Measurements from ENCODE around the gene DDX17. TPM values are rescaled to one million over a fixed set of nuclear protein-coding genes. Genes with fewer than 3 reads are reported as not detected.

The DDX17 gene
- total and polyA plus RNA-seq, 9 of the 15 experiments (the other 6 are each of a cell fraction or from before 2014, with no cell fraction given), result 17.6 to 421 (median 189) TPM

DNA sequence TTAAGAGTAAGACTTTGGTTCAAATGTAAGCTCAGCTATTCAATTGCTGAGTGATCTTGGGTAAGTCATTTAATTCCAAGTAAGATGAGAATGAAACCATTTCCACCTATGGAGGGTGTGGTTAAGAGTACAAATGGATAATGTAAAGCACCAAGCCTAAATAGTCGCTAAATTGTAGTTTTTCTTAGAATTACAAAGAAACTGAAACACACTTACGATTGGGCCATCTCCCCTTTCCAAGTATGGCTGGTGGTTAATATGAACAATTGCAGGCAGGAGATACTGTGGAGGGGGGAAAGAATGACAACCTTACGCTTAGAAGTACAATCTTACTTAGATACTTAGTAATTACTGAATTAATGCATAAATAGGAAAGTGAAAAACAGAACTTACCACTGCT lies 8.2 kb downstream of the DDX17 start (continued):
- no peak for TF ChIP-seq CTCFL (IDR thresholded peaks at IDR 0.05; ENCODE audit: borderline replicate concordance, insufficient read depth, low read depth, low read length, poor library complexity, severe bottlenecking)

- in situ Hi-C loops (cut with MboI), result loop anchor here (5.0 kb wide), 1 partner anchor 72 kb away; no protein-coding TSS in a partner anchor
- DNase-seq (ENCODE audit: extremely low read depth in 1 of 4, low spot score in 3 of 4) (no peak), ATAC-seq (no peak), FAIRE-seq (no peak)
- H3K9ac ChIP-seq (ENCODE audit: insufficient read depth in 1 of 2, low read depth in 2 of 2, low read length in 2 of 2), result no peak overlapping the region
- no peak overlapping the region for H3K27ac ChIP-seq (ENCODE audit: extremely low read depth, low read depth, low read length)
- no peaks in the 10 kb centered on the region for H3K4me1 ChIP-seq (replicated peaks in 1 of 2; ENCODE audit: control insufficient read depth in 2 of 2, insufficient read depth in 2 of 2, low read length in 2 of 2)
- no peaks in the 10 kb centered on the region for H3K27me3 ChIP-seq (ENCODE audit: control insufficient read depth in 2 of 2, insufficient read depth in 2 of 2, low read length in 2 of 2)
- H3K9me1 ChIP-seq (ENCODE audit: control insufficient read depth, insufficient read depth, low read length), result no peaks in the 10 kb centered on the region
- H4K20me1 ChIP-seq (replicated peaks; ENCODE audit: control insufficient read depth, insufficient read depth, low read length), result no peaks in the 10 kb centered on the region
- H3K4me2 ChIP-seq (ENCODE audit: insufficient read depth, low read length), result no peak overlapping the region
- no peak for TF ChIP-seq BHLHE40 (IDR thresholded peaks at IDR 0.05; ENCODE audit: low read length)
- TF ChIP-seq STAG1 (CRISPR knock-in tag; IDR thresholded peaks at IDR 0.05; ENCODE audit: borderline replicate concordance), result no peak
- TF ChIP-seq SUPT5H (IDR thresholded peaks at IDR 0.05), result no peak
- no peak for TF ChIP-seq ZNF778 (CRISPR knock-in tag; IDR thresholded peaks at IDR 0.05)
- no peak for TF ChIP-seq ZNF316 (IDR thresholded peaks at IDR 0.05)
- TF ChIP-seq, protein P1, sequence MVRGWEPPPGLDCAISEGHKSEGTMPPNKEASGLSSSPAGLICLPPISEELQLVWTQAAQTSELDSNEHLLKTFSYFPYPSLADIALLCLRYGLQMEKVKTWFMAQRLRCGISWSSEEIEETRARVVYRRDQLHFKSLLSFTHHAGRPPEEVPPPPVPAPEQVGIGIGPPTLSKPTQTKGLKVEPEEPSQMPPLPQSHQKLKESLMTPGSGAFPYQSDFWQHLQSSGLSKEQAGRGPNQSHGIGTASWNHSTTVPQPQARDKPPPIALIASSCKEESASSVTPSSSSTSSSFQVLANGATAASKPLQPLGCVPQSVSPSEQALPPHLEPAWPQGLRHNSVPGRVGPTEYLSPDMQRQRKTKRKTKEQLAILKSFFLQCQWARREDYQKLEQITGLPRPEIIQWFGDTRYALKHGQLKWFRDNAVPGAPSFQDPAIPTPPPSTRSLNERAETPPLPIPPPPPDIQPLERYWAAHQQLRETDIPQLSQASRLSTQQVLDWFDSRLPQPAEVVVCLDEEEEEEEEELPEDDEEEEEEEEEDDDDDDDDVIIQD (CRISPR knock-in tag; IDR thresholded peaks at IDR 0.05), result no peak
- no peak for TF ChIP-seq RBBP5 (IDR thresholded peaks at IDR 0.05; ENCODE audit: borderline replicate concordance, insufficient read depth, low read length, poor library complexity, severe bottlenecking)
- TF ChIP-seq BMI1 (IDR thresholded peaks at IDR 0.05; ENCODE audit: low read length), result no peak
- TF ChIP-seq ZNF696 (CRISPR knock-in tag; conservative IDR thresholded peaks at IDR 0.05), result no peak
- TF ChIP-seq, protein P2, sequence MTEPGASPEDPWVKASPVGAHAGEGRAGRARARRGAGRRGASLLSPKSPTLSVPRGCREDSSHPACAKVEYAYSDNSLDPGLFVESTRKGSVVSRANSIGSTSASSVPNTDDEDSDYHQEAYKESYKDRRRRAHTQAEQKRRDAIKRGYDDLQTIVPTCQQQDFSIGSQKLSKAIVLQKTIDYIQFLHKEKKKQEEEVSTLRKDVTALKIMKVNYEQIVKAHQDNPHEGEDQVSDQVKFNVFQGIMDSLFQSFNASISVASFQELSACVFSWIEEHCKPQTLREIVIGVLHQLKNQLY (CRISPR knock-in tag; conservative IDR thresholded peaks at IDR 0.05), result no peak
- no peak for TF ChIP-seq POLR2H (tag; IDR thresholded peaks at IDR 0.05; ENCODE audit: low read depth)
- 92% methylated on average over 10 of the region's 12 CpGs for WGBS (ENCODE audit: insufficient coverage, low coverage, missing lambda C conversion rate)
- BruUV-seq (replicated peaks), result no TSS peak
- ChIA-PET CTCF (ENCODE audit: low intra/inter-chr PET ratio) (interaction anchor here (0.5 kb wide), 1 partner anchor 1036 kb away, joined by 3 read pairs; no protein-coding TSS in a partner anchor), POLR2A (interaction anchor here (0.9 kb wide), 1 partner anchor 17 kb away, joined by 4 read pairs; no protein-coding TSS in a partner anchor)
- peaks cover 95% of the 10 kb centered on the region for H3K36me3 ChIP-seq (ENCODE audit: control insufficient read depth, insufficient read depth, low read length)
- intact Hi-C loops (cut with micrococcal nuclease), result no loop called here
- no peaks in the 10 kb centered on the region for H3K9me3 ChIP-seq (replicated peaks; ENCODE audit: control insufficient read depth, insufficient read depth, low read depth, low read length)
- H3K79me2 ChIP-seq (ENCODE audit: control insufficient read depth, insufficient read depth, low read length), result peaks cover 34% of the 10 kb centered on the region
- H2AFZ ChIP-seq (ENCODE audit: low read depth, low read length), result no peak overlapping the region
- no peak overlapping the region for H3K4me3 ChIP-seq
Observed at GRCh38 chr22:38494939-38495338, 11.2 kb downstream of the DDX17 start.
